Endothelial cell of umbilical vein (primary cell): ENCODE data around the gene CLIP3. TPM values are rescaled to one million over a fixed set of nuclear protein-coding genes. Genes with fewer than 3 reads are reported as not detected.

Experiments used
- BruUV-seq: library from RNA; stranded (reverse); fragments of 400-500 nt; replicated peaks from 2 replicates; lab custom pipeline; 2021; lab: Mats Ljungman, UMichigan
- CTCF ChIA-PET: fragments of 300-600, 350-600 bp; sonication (Branson Sonifier 250); formaldehyde crosslinking; loops from one replicate; lab custom pipeline; 2021; ENCODE audit warnings: antibody characterized with exemption, inconsistent platforms; lab: Charles Lee
- POLR2A ChIA-PET: fragments of 300-600, 350-600 bp; sonication (Branson Sonifier 250); formaldehyde crosslinking; loops from one replicate; lab custom pipeline; 2021; ENCODE audit warnings: antibody characterized with exemption, inconsistent platforms; lab: Charles Lee
- DNase-seq: peaks from one replicate; pipeline ENCODE4 v3.0.0-alpha.2; 2011; ENCODE audit warnings: low read depth, low spot score
- FAIRE-seq: peaks from 2 replicates; lab custom pipeline; 2011; peaks lifted over from hg19 to GRCh38; lab: Jason Lieb, UNC
- H2AFZ ChIP-seq: 2 replicates; pipeline ENCODE4 v1.6.0; 2012; ENCODE audit warnings: low read depth, low read length, control low read depth, inconsistent platforms
- H3K27ac ChIP-seq: 2 replicates; pipeline ENCODE4 v1.5.1; 2011; ENCODE audit warnings: low read depth, mild to moderate bottlenecking, control low read depth, low read length, moderate library complexity; ENCODE audit not compliant: insufficient read depth
- H3K27me3 ChIP-seq, 2 experiments: 2 replicates each; pipeline versions ENCODE4 v1.6.0 to v1.6.1; 2011; ENCODE audit warnings: low read length in 2 of 2, mixed read lengths in 1 of 2; ENCODE audit not compliant: control insufficient read depth in 2 of 2, insufficient read depth in 2 of 2
- H3K36me3 ChIP-seq, 2 experiments: 2 replicates in 1 of 2; 3 replicates in 1 of 2; pipeline ENCODE4 v1.5.1; 2011; ENCODE audit warnings: low read length in 2 of 2, mild to moderate bottlenecking in 1 of 2, moderate library complexity in 1 of 2; ENCODE audit not compliant: control insufficient read depth in 2 of 2, insufficient read depth in 2 of 2; ENCODE audit errors: extremely low read depth in 1 of 2
- H3K4me1 ChIP-seq: 3 replicates; pipeline ENCODE4 v1.5.1; 2011; ENCODE audit warnings: mild to moderate bottlenecking, low read length; ENCODE audit not compliant: control insufficient read depth, insufficient read depth; ENCODE audit errors: extremely low read depth
- H3K4me2 ChIP-seq: 2 replicates; pipeline ENCODE4 v1.6.1; 2011; ENCODE audit warnings: low read length, control low read depth, mixed read lengths; ENCODE audit not compliant: insufficient read depth
- H3K4me3 ChIP-seq, 3 experiments: fragments of 200-600 bp in 1 of 3; sonication (generic), shearing (Covaris generic) in 1 of 3; replicated peaks in 1 of 3; 2 replicates each; pipeline ENCODE4 v1.5.1; 2011 to 2016; ENCODE audit warnings: control low read depth in 3 of 3, low read length in 3 of 3, mild to moderate bottlenecking in 2 of 3, inconsistent platforms in 1 of 3, low read depth in 1 of 3, moderate library complexity in 1 of 3; ENCODE audit not compliant: insufficient read depth in 1 of 3
- H3K79me2 ChIP-seq: 2 replicates; pipeline ENCODE4 v1.6.0; 2012; ENCODE audit warnings: low read length, inconsistent platforms; ENCODE audit not compliant: control insufficient read depth, insufficient read depth
- H3K9ac ChIP-seq: replicated peaks from 2 replicates; pipeline ENCODE3; 2011; ENCODE audit warnings: low read length, control low read depth; ENCODE audit not compliant: insufficient read depth; ENCODE audit errors: extremely low read depth
- H3K9me1 ChIP-seq: replicated peaks from 3 replicates; pipeline ENCODE4 v1.6.0; 2011; ENCODE audit warnings: mild to moderate bottlenecking, low read length; ENCODE audit not compliant: control insufficient read depth, insufficient read depth; ENCODE audit errors: extremely low read depth
- H3K9me3 ChIP-seq: replicated peaks from 2 replicates; pipeline ENCODE4 v1.5.1; 2012; ENCODE audit warnings: low read length, inconsistent platforms; ENCODE audit not compliant: control insufficient read depth, insufficient read depth
- H4K20me1 ChIP-seq: replicated peaks from 2 replicates; pipeline ENCODE3; 2011; ENCODE audit warnings: mild to moderate bottlenecking, low read length; ENCODE audit not compliant: control insufficient read depth, insufficient read depth; ENCODE audit errors: extremely low read depth
- EZH2 ChIP-seq: IDR thresholded peaks from 2 replicates; pipeline ENCODE4 v1.6.1; 2012; ENCODE audit warnings: borderline replicate concordance, low read depth, mild to moderate bottlenecking, moderate library complexity, low read length, inconsistent platforms; ENCODE audit not compliant: severe bottlenecking
- GATA2 ChIP-seq: IDR thresholded peaks from 2 replicates; pipeline ENCODE4 v1.7.0; 2011; ENCODE audit warnings: low read depth, mild to moderate bottlenecking, moderate library complexity, mixed read lengths, low read length; ENCODE audit not compliant: insufficient read length, insufficient read depth
- JUN ChIP-seq: IDR thresholded peaks from 2 replicates; pipeline ENCODE4 v1.6.1; 2011; ENCODE audit warnings: borderline replicate concordance, low read depth; ENCODE audit not compliant: insufficient read length, insufficient read depth
- MYC ChIP-seq: IDR thresholded peaks from one replicate; pipeline ENCODE4 v1.6.1; 2011; ENCODE audit warnings: mild to moderate bottlenecking, low read depth, low read length
- POLR2A ChIP-seq: IDR thresholded peaks from 2 replicates; pipeline ENCODE4 v1.6.1; 2012; ENCODE audit warnings: low read depth, mild to moderate bottlenecking, control low read depth, low read length
- POLR2AphosphoS5 ChIP-seq: IDR thresholded peaks from 2 replicates; pipeline ENCODE4 v1.6.1; 2012; ENCODE audit warnings: low read depth, mild to moderate bottlenecking, control low read depth, low read length, moderate library complexity; ENCODE audit not compliant: insufficient read depth
- dilution Hi-C: fragments of 300-500 bp; cut with MboI; formaldehyde crosslinking; loops from one replicate; pipeline ENCODE4 v1.15.0; 2019; ENCODE audit warnings: low sequenced_read_pairs; ENCODE audit not compliant: extremely low pct_ligation_motif_present
- intact Hi-C: fragments of 100-400 bp; cut with micrococcal nuclease; formaldehyde crosslinking; loops from one replicate; pipeline ENCODE4 v1.10.0; 2022
- polyA plus RNA-seq, 4 experiments: library from polyadenylated mRNA; depleted of rRNA in 3 of 4; stranded (reverse) in 3 of 4; unstranded in 1 of 4; fragments of >200 nt; gene quantifications; 2 replicates each; pipeline versions ENCODE4 v1.2.1 to v1.2.3, GENCODE V29; 2011 to 2012; ENCODE audit warnings: missing spikeins in 1 of 4
- total RNA-seq: library from RNA; stranded (reverse); gene quantifications from 2 replicates; pipeline ENCODE4 v1.2.3, GENCODE V29; 2021
- TF ChIP-seq, protein P1 (sequence below): IDR thresholded peaks from 2 replicates; pipeline ENCODE4 v1.6.1; 2011; ENCODE audit not compliant: insufficient read depth, insufficient read length
- TF ChIP-seq, protein P2 (sequence below), 2 donors: IDR thresholded peaks; 1 replicate in 1 of 2; 2 replicates in 1 of 2; pipeline ENCODE4 v1.5.1; 2011; ENCODE audit warnings: low read length in 2 of 2, mild to moderate bottlenecking in 2 of 2, moderate library complexity in 2 of 2, control low read depth in 1 of 2, inconsistent platforms in 1 of 2, low read depth in 1 of 2; ENCODE audit not compliant: insufficient read depth in 1 of 2; ENCODE audit errors: extremely low read depth in 1 of 2

Gene CLIP3
- total and polyA plus RNA-seq, 2 donors (not counting 3 experiments of a cell fraction or from before 2014, with no cell fraction given): 7.0 to 24.4 TPM

DNA sequence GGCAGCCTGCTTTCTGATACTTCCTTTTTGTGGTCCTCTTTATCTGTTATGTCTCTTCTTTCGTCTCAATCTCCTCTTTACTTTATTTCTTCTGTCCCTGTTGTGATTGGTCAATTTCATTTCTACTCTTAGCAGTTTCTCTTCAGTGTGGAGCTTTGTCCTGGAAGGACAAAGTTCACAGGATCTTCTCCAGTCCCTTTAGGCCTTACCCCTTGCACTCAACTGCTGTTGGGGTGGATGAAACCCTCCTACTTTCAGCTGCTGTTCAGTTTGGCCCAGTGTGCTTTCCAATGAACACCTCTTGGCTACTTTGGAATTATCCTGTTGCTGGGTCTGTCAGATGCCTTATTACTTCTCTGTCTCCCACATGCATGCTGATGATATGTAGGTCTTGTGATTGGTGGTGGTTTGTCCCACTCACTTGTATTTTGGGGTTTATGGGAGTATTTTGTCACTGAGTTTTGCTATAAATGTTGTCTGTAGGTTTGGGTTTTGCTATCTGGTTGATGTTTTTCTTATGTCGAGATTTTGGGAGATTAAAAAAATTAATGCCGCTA is 46.8 kb upstream of the CLIP3 start:
- Histone ChIP-seq H2AFZ (no peak overlapping the region), H3K27me3 (no peaks in the 10 kb centered on the region), H3K79me2 (no peaks in the 10 kb centered on the region), H3K36me3 (peaks cover 7 to 11% of the 10 kb centered on the region in 2 experiments), H4K20me1 (no peaks in the 10 kb centered on the region), H3K9me1 (no peaks in the 10 kb centered on the region), H3K4me3 (no peak overlapping the region), H3K4me2 (no peak overlapping the region), H3K4me1 (no peaks in the 10 kb centered on the region), H3K27ac (no peak overlapping the region), H3K9me3 (no peaks in the 10 kb centered on the region), H3K9ac (no peak overlapping the region)
- FAIRE-seq (no peak), DNase-seq (no peak)
- no TSS peak for BruUV-seq
- TF ChIP-seq POLR2AphosphoS5 (no peak), JUN (no peak), GATA2 (no peak), POLR2A (no peak), EZH2 (no peak), MYC (no peak)
- TF ChIP-seq, protein P1, sequence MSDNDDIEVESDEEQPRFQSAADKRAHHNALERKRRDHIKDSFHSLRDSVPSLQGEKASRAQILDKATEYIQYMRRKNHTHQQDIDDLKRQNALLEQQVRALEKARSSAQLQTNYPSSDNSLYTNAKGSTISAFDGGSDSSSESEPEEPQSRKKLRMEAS: no peak
- TF ChIP-seq, protein P2, sequence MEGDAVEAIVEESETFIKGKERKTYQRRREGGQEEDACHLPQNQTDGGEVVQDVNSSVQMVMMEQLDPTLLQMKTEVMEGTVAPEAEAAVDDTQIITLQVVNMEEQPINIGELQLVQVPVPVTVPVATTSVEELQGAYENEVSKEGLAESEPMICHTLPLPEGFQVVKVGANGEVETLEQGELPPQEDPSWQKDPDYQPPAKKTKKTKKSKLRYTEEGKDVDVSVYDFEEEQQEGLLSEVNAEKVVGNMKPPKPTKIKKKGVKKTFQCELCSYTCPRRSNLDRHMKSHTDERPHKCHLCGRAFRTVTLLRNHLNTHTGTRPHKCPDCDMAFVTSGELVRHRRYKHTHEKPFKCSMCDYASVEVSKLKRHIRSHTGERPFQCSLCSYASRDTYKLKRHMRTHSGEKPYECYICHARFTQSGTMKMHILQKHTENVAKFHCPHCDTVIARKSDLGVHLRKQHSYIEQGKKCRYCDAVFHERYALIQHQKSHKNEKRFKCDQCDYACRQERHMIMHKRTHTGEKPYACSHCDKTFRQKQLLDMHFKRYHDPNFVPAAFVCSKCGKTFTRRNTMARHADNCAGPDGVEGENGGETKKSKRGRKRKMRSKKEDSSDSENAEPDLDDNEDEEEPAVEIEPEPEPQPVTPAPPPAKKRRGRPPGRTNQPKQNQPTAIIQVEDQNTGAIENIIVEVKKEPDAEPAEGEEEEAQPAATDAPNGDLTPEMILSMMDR (IDR thresholded peaks at IDR 0.05; ENCODE audit: extremely low read depth in 1 of 2, insufficient read depth in 1 of 2, low read depth in 1 of 2, low read length in 2 of 2): no peak
- dilution Hi-C loops: no loop called here
- intact Hi-C loops: no loop called here
- ChIA-PET CTCF (interaction anchor here (1.1 kb wide), 1 partner anchor 24 kb away, joined by 3 read pairs; no protein-coding TSS in a partner anchor), POLR2A (no interaction called here)
